SH-SY5Y (cell line): ENCODE data around the gene LNX2.

Experiments used
- GATA2 ChIP-seq: IDR thresholded peaks from 2 replicates; pipeline ENCODE4 v1.6.1; 2011; ENCODE audit warnings: mild to moderate bottlenecking, low read depth, low read length
- GATA3 ChIP-seq: IDR thresholded peaks from 2 replicates; pipeline ENCODE4 v1.6.1; 2011; ENCODE audit warnings: low read depth, mild to moderate bottlenecking, low read length, moderate library complexity

- TF ChIP-seq GATA2 (no peak), GATA3 (no peak)
These were observed 78.9 kb downstream of the LNX2 start for GRCh38 chr13:27541386-27541785.
